ENCODE measurements around the gene GMIP. TPM values are rescaled to one million over a fixed set of nuclear protein-coding genes. Genes with fewer than 3 reads are reported as not detected.

The GMIP gene
- total RNA-seq, 1 donor from 2014 or later = 18.5 TPM

DNA sequence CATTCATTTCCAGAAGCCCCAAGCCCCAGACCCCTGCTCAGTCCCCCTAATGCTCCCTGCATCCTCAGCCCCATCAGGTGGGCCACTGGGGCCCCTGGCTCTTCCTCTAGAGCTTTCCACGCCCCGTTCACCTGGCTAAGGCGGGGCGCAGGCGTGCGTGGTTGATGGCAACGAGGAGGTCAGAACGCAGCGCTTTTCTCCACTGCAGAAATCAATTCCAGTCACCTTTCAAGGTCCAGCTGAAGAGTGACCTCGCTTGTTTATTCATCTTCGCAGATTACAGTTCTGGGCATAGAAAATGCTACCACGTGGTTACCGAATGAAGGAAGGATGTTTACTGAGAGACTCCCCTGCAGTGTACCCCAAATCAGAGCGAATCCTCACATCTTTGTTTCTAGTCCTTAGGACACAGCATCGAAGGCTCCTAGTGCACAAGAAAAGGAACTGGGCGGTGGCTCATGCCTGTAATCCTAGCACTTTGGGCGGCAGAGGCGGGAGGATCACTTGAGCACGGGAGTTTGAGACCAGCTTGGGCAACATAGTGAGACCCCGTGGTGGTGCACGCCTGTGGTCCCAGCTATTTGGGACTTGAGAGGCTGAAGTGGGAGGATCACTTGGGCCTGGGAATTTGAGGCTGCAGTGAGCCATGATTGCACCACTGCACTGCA lies 24.1 kb downstream of the GMIP start:
- H3K9me3 Mint-ChIP-seq (ENCODE audit: unreplicated experiment) = no peaks in the 10 kb centered on the region
- no peak for DNase-seq (ENCODE audit: low spot score)
- no peak overlapping the region for H3K4me3 Mint-ChIP-seq (ENCODE audit: unreplicated experiment)
- H3K36me3 Mint-ChIP-seq (ENCODE audit: low read depth, unreplicated experiment) = peaks cover 10% of the 10 kb centered on the region
- H3K4me1 Mint-ChIP-seq (ENCODE audit: unreplicated experiment) = peaks cover 2% of the 10 kb centered on the region
- peaks cover 22% of the 10 kb centered on the region for H3K27me3 Mint-ChIP-seq (ENCODE audit: unreplicated experiment)
- peak overlapping the region; percentile 30 for H3K27ac Mint-ChIP-seq (ENCODE audit: unreplicated experiment)
- TF ChIP-seq, protein P1, sequence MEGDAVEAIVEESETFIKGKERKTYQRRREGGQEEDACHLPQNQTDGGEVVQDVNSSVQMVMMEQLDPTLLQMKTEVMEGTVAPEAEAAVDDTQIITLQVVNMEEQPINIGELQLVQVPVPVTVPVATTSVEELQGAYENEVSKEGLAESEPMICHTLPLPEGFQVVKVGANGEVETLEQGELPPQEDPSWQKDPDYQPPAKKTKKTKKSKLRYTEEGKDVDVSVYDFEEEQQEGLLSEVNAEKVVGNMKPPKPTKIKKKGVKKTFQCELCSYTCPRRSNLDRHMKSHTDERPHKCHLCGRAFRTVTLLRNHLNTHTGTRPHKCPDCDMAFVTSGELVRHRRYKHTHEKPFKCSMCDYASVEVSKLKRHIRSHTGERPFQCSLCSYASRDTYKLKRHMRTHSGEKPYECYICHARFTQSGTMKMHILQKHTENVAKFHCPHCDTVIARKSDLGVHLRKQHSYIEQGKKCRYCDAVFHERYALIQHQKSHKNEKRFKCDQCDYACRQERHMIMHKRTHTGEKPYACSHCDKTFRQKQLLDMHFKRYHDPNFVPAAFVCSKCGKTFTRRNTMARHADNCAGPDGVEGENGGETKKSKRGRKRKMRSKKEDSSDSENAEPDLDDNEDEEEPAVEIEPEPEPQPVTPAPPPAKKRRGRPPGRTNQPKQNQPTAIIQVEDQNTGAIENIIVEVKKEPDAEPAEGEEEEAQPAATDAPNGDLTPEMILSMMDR (IDR thresholded peaks at IDR 0.05; ENCODE audit: unreplicated experiment) = no peak

DNA sequence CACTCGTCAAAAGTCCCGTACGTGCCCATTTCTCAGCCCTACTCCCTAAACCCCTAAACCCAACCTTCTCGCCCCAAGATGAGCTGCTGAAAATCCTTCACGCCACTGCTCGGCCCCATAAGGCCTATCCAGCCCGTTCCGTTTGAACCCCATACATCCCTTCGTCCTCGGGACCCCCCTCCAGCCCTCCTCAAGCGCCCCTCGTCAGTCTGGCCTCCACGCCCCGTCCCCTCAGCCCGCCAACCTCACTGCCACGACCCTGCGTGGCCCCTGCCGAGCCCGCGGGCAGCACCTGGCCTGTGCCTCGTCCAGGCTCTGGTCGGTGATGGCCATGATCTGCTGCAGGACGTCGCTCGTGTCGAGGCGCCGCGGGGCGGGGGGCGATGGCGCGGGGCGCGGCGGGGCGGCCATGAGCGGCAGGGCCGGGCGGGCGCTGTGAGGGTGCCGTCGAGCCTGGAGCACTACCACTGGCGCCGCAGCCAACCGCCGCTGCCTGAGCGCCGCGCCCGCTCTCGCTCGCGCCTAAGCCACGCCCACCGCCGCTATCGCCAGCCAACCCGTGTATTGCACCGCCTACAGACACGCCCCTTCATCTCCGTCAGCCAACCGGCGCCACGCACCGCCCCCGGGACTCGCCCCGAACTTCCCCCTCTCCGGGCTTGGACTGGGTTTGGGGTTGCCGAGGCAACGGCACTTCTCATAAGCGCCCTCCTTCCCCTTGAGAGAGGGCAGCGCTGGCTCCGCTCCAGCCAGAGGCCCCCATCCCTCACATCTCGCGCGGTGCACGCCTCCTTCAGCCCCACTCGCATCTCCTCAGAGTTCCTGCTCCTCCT lies 25.0 kb downstream of the GMIP start, which contains the start of gene PBX4:
PBX4 (minus strand) TSS at position 469 of the 833 bp plus-strand sequence; CDS start at position 411, 58 bp downstream.
- Mint-ChIP-seq H3K36me3 (ENCODE audit: low read depth, unreplicated experiment) (peaks cover 7% of the 10 kb centered on the region), H3K27me3 (ENCODE audit: unreplicated experiment) (peaks cover 24% of the 10 kb centered on the region), H3K4me3 (ENCODE audit: unreplicated experiment) (peak within 1 kb of the TSS; percentile 83), H3K27ac (ENCODE audit: unreplicated experiment) (peak within 1 kb of the TSS; percentile 30), H3K9me3 (ENCODE audit: unreplicated experiment) (no peaks in the 10 kb centered on the region), H3K4me1 (ENCODE audit: unreplicated experiment) (peaks cover 2% of the 10 kb centered on the region)
- DNase-seq (ENCODE audit: low spot score) = peak; percentile 91
- TF ChIP-seq, protein P1 (IDR thresholded peaks at IDR 0.05; ENCODE audit: unreplicated experiment) = no peak

DNA sequence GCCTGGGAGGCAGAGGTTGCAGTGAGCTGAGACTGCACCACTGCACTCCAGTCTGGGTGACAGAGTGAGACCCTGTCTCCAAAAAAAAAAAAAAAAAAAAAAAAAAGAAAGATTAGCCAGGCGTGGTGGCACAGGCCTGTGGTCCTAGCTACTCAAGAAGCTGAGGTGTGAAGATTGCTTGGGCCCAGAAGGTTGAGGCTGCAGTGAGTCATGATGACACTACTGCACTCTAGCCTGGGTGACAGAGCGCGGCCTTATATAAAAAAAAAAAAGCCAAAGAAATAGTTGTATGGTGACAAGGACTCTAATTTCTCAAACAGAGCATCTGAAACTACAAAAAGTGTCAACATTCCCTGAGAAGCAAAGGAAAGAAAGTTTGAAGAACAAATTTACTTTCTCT lies 28.4 kb downstream of the GMIP start:
- H3K36me3 Mint-ChIP-seq (ENCODE audit: low read depth, unreplicated experiment) = peaks cover 7% of the 10 kb centered on the region
- H3K27me3 Mint-ChIP-seq (ENCODE audit: unreplicated experiment) = peaks cover 22% of the 10 kb centered on the region
- H3K9me3 Mint-ChIP-seq (ENCODE audit: unreplicated experiment) = no peaks in the 10 kb centered on the region
- peaks cover 2% of the 10 kb centered on the region for H3K4me1 Mint-ChIP-seq (ENCODE audit: unreplicated experiment)
- TF ChIP-seq, protein P1 (IDR thresholded peaks at IDR 0.05; ENCODE audit: unreplicated experiment) = no peak
- H3K27ac Mint-ChIP-seq (ENCODE audit: unreplicated experiment) = no peak overlapping the region
- H3K4me3 Mint-ChIP-seq (ENCODE audit: unreplicated experiment) = no peak overlapping the region
- no peak for DNase-seq (ENCODE audit: low spot score)

DNA sequence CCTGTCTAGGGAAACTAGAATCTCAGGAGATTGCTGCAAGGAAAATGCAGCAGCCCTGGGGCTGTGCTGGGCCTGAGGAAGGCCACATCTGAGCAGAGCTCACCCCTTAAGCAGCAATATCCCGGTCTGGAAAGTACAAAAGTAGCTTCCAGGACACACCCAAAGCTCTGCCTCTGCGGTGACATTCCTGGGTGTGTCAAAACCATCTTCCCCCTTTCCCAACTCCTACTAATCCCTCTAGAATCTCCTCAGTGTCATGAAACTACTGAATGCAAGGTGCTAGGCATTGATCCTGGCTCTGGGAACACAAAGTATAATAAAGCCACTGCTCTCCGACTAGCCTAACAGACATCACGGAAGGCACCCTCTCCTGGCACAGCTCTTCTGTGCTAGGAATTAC lies 30.0 kb downstream of the GMIP start:
- Mint-ChIP-seq H3K27ac (ENCODE audit: unreplicated experiment) (no peak overlapping the region), H3K4me3 (ENCODE audit: unreplicated experiment) (no peak overlapping the region), H3K9me3 (ENCODE audit: unreplicated experiment) (no peaks in the 10 kb centered on the region), H3K27me3 (ENCODE audit: unreplicated experiment) (peaks cover 15% of the 10 kb centered on the region), H3K36me3 (ENCODE audit: low read depth, unreplicated experiment) (peaks cover 7% of the 10 kb centered on the region), H3K4me1 (ENCODE audit: unreplicated experiment) (peaks cover 2% of the 10 kb centered on the region)
- TF ChIP-seq, protein P1 (IDR thresholded peaks at IDR 0.05; ENCODE audit: unreplicated experiment) = no peak
- no peak for DNase-seq (ENCODE audit: low spot score)
